Globus pallidus (tissue), 1 donor: ENCODE results near the gene SLC16A7.

ENCODE experiments used
- DNase-seq: peaks from one replicate; pipeline ENCODE4 v3.0.0-alpha.2; 2015; ENCODE audit warnings: low spot score

SLC16A7 gene

DNA sequence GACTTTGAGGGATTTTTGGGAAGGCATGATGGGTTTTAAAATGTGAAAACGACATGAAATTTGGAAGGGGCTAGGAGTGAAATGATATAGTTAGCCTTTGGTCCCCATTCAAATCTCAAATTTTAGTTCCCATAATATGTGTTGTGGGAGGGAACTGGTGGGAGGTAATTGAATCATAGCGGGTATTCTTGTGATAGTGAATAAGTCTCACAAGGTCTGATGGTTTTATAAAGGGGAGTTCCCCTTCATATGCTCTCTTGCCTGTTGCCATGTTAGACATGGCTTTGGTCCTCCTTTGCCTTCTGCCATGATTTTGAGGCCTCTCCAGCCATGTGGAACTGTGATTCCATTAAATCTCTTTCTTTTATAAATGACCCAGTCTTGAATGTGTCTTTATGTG is 72.8 kb downstream of the SLC16A7 start:
- DNase-seq, result no peak

DNA sequence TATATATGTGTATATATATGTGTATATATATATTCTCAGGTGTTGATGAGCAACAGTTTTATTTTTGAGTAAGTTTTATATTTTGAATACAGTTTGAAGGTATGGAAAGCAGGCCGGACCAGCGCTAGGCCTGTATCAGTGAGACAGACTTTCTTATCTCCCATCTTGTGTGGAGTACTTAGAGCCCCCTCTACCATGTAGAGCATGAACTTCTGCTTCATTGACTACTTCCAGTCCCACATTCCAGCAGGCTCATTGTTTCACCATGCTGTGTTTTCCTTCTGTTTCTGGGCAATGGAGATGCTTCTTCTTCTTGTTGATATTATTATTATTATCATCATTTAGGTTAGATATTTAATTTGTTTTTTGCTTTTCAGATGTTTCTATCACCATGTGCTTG is 76.4 kb downstream of the SLC16A7 start:
- DNase-seq, result no peak

GRCh38 chr12:59675461-59675860 is 79.6 kb downstream of the SLC16A7 start:
- DNase-seq, result no peak

DNA sequence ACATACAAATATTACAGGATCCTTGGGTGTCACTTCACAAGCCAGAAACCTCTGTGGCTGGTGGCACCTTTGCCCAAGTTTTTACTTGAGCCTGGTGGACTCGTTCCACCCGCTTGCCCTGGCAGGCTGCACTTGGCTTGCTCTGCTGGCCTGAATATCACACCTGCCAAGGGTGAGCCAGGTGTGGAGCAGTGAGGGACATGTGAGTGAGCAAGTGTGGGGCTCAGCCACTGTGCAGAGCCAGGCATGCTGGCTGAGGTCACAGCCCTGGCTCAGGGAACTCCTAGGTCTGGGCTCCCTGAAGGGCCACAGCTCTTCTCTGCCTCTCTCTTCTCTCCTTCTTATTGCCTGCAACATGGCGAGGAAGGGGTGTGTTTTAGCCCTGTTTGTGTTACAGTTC is 82.0 kb downstream of the SLC16A7 start:
- DNase-seq, result no peak

DNA sequence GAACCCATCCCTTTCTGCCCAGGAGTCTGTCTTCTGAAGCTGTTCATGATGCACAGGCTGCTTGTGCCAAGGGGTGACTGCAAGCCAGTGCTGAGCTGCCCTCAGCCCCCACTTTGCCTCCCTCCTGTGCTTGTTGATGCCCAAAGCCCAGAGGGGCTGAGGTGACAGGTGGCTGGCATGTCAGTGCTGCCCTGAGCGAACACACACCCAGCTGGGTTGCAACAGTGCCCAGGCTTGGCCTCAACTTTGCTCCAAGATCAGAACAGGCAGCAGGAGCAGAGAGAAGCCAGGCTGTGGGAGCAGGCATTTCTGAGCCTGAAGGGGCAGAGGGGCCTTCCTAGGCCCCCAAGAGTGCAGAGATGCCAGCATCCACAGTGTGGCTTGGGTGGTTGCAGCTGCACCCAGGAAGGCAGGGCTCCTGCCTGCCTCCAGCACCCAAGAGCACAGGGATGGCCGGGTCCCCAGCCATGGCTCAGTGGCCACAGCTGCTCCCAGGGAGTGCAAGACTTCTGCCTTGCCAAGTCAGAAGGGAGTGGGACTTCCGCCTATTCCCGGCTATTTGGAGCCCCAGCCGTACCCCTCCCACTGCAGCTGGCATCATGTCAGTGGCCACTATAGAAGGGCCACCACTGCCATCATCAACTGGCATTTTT is 83.1 kb downstream of the SLC16A7 start:
- no peak for DNase-seq

DNA sequence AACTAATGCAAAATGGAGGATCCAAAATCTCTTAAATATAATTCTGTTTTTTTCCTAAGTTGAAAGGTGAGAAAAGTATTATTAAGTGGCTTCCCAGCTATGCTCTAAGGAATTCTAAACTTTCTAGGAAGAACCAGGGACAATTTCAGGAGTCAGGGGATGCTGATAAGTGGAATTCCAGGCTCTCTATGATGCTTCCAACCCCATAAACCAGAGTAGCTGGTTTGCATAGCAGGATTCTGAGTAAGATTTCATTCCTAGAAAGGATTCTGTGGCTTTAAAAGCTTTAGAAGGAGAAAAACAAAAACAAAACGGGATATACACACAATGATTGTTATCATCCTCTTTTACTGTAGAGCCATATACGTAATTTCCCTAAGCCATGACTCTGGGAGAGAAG is 93.9 kb downstream of the SLC16A7 start:
- DNase-seq, result no peak

DNA sequence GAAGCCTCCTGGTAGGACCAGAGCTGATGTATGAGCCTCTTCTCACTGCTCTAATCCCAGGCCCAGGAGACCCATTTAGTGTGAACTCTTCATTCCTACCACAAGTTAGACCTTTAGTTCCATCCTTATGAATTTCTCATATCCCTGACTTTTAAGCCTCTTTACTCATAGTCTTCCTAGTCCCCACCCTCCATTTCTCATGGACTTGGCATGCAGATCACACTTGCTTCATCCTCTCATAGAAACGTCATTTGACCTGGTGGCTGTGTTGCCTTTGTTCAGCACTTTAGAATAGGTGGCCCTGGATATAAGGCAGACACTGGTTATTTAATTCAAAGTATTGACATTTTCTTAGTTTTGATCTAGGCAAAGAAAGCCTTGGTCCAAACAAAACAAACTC is 99.5 kb downstream of the SLC16A7 start:
- DNase-seq, result no peak

DNA sequence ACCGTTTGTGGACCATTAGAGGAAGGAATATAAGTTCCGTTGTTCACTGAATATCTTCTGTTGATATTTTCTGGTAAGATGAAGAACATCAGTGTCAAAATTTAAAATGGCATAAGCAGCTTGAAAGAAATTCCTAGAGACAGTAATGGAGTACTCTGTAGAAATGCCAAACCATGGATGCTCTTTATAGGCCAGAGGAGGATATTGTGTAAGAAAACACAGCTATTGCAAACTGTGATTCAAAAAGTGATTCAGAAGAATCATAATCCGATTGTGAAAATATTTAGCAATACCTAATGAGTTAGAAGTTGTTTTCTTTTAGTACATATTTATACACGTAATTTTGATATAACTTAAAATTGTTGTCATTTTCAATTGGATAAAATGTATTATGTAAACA is 102.8 kb downstream of the SLC16A7 start:
- DNase-seq, result no peak

DNA sequence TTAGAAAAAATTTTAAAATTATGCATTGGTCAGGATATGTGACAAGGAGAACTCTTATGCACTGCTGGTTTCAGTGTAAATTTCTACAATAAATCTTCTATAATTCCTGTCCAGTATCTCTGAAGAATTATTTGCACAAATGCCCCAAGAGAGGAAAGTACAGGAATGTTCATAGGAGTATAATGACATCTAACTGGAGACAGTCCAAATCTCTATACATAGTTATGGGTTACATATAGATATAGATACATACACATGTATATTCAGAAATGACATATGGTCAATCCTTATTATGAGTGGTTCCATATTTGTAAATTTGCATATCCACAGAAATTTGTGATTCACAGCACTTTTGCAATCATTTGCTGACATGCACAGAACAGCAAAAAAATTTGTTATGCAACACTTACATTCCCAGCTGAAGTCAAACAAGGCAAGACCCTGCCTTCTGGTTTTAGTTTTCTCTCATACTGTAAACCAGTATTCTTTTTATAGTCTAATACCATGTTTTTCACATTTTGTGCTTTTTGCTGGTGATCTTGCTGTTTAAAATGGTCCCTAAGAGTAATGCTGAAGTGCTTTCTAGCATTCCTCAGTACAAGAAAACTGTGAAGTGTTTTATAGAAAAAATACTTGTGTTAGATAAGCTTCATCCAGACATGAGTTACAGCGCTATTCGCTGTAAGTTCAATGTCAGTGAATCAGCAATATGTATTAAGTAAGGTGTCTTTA is 103.8 kb downstream of the SLC16A7 start:
- no peak for DNase-seq

GRCh38 chr12:59700153-59700450 is 104.3 kb downstream of the SLC16A7 start:
- DNase-seq, result no peak

DNA sequence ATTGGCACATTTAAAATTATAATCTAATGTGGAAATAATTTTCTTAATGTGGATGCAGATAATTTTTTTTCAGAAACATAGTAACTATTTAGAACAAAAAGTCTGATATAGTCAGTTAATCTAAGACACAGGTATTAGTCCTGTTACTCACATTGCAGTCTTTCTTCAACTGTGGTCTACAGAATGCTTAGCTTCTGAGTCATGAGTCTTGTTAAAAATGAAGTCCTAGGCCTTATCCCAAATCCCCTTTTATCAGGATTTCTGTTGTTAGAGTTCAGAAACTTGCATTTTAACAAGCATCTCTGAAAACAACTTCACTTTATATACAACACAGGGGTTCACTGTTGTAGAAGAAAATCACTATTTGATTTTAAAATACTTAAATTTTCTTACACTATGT is 112.2 kb downstream of the SLC16A7 start:
- DNase-seq, result no peak

- DNase-seq, result no peak
Observed at GRCh38 chr12:59708484-59708883, 112.7 kb downstream of the SLC16A7 start.

- no peak for DNase-seq
Observed at GRCh38 chr12:59710004-59710628, 114.3 kb downstream of the SLC16A7 start.

- DNase-seq, result no peak
Observed at GRCh38 chr12:59710964-59711363, 115.1 kb downstream of the SLC16A7 start.

DNA sequence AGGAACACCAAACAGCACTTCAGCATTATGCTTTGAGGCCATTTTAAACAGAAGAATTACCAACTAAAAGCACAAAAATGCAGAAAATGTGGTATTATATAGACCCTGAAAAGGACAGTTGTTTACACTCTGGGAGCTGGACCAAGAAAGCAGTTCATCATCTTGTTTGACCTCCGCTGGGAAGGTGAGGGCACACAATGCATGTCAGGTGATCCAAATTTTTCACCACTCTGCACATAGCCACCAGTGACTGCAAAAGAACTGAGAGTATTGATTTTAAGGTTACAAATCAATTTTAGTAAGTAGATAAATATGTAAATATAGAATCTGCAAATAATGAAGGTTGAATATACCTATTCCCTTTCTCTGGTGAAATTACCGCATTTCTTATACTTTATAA is 119.6 kb downstream of the SLC16A7 start:
- no peak for DNase-seq

- DNase-seq, result no peak
Observed at GRCh38 chr12:59716043-59716442, 120.2 kb downstream of the SLC16A7 start.

- DNase-seq, result no peak
Observed at GRCh38 chr12:59717436-59717835, 121.6 kb downstream of the SLC16A7 start.

DNA sequence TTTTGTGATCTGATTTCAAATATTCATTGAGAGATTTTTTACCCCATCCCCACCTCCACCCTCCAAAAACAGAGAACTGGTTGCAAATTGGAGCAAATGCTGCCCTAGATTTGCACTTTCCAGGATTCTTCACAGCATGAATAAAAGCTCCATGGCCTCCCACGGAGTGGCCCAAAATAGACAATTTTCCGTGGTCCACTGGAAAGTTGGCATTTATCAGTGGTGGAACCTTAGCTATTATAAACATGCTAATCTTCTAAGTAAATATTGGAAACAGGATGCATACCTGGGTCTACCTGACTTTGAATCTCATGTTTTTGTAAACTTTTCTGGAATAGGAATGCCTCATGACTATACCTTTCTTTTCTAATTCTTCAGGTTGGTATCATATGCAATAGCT is 123.9 kb downstream of the SLC16A7 start:
- DNase-seq, result no peak

DNA sequence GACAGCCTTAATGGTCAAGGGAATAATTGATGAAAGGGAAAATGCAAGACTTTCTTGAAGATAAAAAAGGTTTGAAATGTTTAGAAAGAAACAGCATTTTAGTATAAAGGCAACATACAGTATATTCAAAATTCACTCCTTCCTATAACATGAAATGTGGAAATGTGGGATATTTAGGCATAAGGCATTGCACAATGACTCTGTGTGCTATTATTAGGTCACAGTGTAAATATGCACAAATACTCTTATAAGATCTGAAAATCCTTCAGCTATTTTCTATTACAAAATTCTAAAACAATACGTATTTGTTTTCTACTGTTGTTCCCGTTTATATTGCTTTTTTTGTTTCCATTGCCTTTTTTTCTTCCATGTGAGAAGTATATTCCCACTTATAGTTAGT is 127.7 kb downstream of the SLC16A7 start:
- DNase-seq, result no peak

DNA sequence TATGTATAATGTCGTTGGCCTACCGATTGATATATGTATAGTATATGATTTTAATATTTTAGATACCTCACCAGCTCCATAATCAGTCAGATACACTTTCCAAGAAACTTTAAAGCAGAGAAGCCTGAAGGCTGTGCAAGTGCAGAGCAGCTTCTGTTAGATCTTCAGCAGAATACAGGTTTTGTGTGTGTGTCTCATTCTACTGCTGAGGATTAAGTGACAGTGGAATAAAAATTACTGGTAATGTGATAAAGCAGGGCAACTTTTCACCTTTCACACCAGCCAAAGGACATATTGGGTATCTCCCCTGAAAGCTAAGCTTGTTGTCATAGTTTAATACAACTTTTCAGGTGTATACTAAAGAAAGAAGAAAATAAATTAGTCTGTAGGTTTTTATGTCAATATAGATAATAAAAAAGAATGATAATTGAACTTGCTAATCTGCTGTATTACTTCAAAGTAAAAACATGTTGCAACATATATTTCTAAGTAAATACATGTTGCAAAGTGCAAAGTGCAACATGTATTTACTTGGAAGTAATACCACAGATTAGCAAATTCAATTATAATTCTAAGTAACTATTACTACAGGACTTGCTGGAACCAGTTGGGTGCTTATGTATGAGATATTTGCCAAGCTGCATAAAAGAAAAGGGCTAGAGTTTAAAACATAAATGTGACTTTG is 128.3 kb downstream of the SLC16A7 start:
- DNase-seq, result no peak

- DNase-seq, result no peak
Observed at GRCh38 chr12:59733200-59733599, 137.4 kb downstream of the SLC16A7 start.

GRCh38 chr12:59734371-59734770 is 138.5 kb downstream of the SLC16A7 start:
- no peak for DNase-seq

GRCh38 chr12:59735231-59735630 is 139.4 kb downstream of the SLC16A7 start:
- no peak for DNase-seq
